ENCODE data around the gene PDGFC. TPM values are rescaled to one million over a fixed set of nuclear protein-coding genes. Genes with fewer than 3 reads are reported as not detected.

PDGFC gene
- total and polyA plus RNA-seq, 2 of the 8 experiments (the other 6 are each of a cell fraction or from before 2014, with no cell fraction given), result 0.65 to 2.7 TPM

- Histone ChIP-seq H3K23ac (ENCODE audit: insufficient read length) (no peak overlapping the region), H3K4me3 (ENCODE audit: extremely low read depth in 1 of 4, insufficient read depth in 2 of 4, low read depth in 3 of 4, low read length in 4 of 4) (no peak overlapping the region), H3K18ac (ENCODE audit: extremely low read depth, low read length) (no peak overlapping the region), H2BK20ac (ENCODE audit: low read length) (no peak overlapping the region), H4K20me1 (replicated peaks in 1 of 2; ENCODE audit: control insufficient read depth in 1 of 2, insufficient read depth in 2 of 2, low read length in 2 of 2) (no peaks in the 10 kb centered on the region), H2AFZ (ENCODE audit: low read length) (no peak overlapping the region), H3K27ac (ENCODE audit: low read depth, low read length) (no peak overlapping the region), H3K4me2 (ENCODE audit: insufficient read depth in 1 of 2, low read depth in 2 of 2, low read length in 2 of 2) (no peak overlapping the region), H3K23me2 (ENCODE audit: low read depth, low read length) (no peaks in the 10 kb centered on the region), H2BK5ac (ENCODE audit: low read depth, low read length) (no peak overlapping the region), H4K91ac (replicated peaks; ENCODE audit: insufficient read length, low read length) (no peak overlapping the region), H4K8ac (ENCODE audit: extremely low read depth, insufficient read depth, low read length) (no peak overlapping the region), H3K9ac (replicated peaks in 1 of 4; ENCODE audit: extremely low read depth in 1 of 4, low read depth in 3 of 4, low read length in 3 of 4) (no peak overlapping the region), H3K27me3 (replicated peaks in 1 of 4; ENCODE audit: control insufficient read depth in 3 of 4, extremely low read depth in 1 of 4, insufficient read depth in 3 of 4, low read length in 3 of 4) (no peaks in the 10 kb centered on the region), H3K4me1 (replicated peaks in 1 of 4; ENCODE audit: control insufficient read depth in 3 of 4, insufficient read depth in 4 of 4, low read length in 3 of 4) (no peaks in the 10 kb centered on the region), H3K79me2 (ENCODE audit: control insufficient read depth in 1 of 2, insufficient read depth in 2 of 2, low read length in 2 of 2) (no peaks in the 10 kb centered on the region), H3K79me1 (ENCODE audit: low read depth, low read length) (no peaks in the 10 kb centered on the region), H3K56ac (replicated peaks; ENCODE audit: insufficient read length, low read depth, low read length) (no peak overlapping the region), H2BK120ac (replicated peaks; ENCODE audit: low read depth, low read length) (no peak overlapping the region), H3K36me3 (ENCODE audit: control insufficient read depth in 2 of 4, insufficient read depth in 4 of 4, low read length in 3 of 4) (no peaks in the 10 kb centered on the region), H2BK15ac (ENCODE audit: low read length) (no peak overlapping the region), H2AK5ac (ENCODE audit: low read depth, low read length) (no peak overlapping the region), H4K5ac (ENCODE audit: insufficient read length, low read depth, low read length) (no peak overlapping the region), H3K9me3 (ENCODE audit: insufficient read depth in 2 of 2, low read depth in 1 of 2, low read length in 1 of 2) (no peaks in the 10 kb centered on the region), H2BK12ac (ENCODE audit: low read depth, low read length) (no peak overlapping the region), H3K14ac (ENCODE audit: insufficient read length) (no peak overlapping the region), H3K4ac (replicated peaks; ENCODE audit: insufficient read length, low read depth, low read length) (no peak overlapping the region)
- CTCF ChIA-PET (ENCODE audit: partially characterized antibody), result interaction anchor here (0.6 to 1.2 kb wide), 2 partner anchors 9 to 41 kb away, joined by 3 read pairs; no protein-coding TSS in a partner anchor
- TF ChIP-seq SP1 (IDR thresholded peaks at IDR 0.05; ENCODE audit: low read depth, low read length) (no peak), ASH2L (IDR thresholded peaks at IDR 0.05; ENCODE audit: low read length) (no peak), EP300 (IDR thresholded peaks at IDR 0.05; ENCODE audit: borderline replicate concordance in 1 of 2, low read depth in 2 of 2, low read length in 2 of 2) (no peak), EGR1 (IDR thresholded peaks at IDR 0.05; ENCODE audit: borderline replicate concordance, low read depth, low read length) (no peak), PHF8 (conservative IDR thresholded peaks at IDR 0.05; ENCODE audit: low read depth, low read length) (no peak), KDM5A (IDR thresholded peaks at IDR 0.05; ENCODE audit: low read length) (no peak)
- 78% methylated on average over 5 of the region's 5 CpGs; no CpG with 5 or more reads in 1 of the 2 experiments for WGBS, 2 experiments (ENCODE audit: extremely low coverage in 1 of 2, insufficient coverage in 1 of 2, insufficient read length in 1 of 2, insufficient replicate concordance in 2 of 2, low coverage in 1 of 2, low lambda C conversion rate in 2 of 2, missing lambda C conversion rate in 1 of 2)
- no peak for FAIRE-seq
- POLR2A ChIA-PET (ENCODE audit: partially characterized antibody), result no interaction called here
- no peak for DNase-seq (ENCODE audit: low read depth in 1 of 2, low spot score in 2 of 2)
These were observed 32.9 kb upstream of the PDGFC start for GRCh38 chr4:157004279-157005161.
